AG04450 (cell line): Measurements from ENCODE around the gene NFATC2. TPM values are rescaled to one million over a fixed set of nuclear protein-coding genes. Genes with fewer than 3 reads are reported as not detected.
A peak's percentile ranks its signal among the peaks of the same experiment; 100 is the strongest.

Experiments
- CTCF ChIA-PET: fragments of 300-600, 350-600 bp; formaldehyde crosslinking; extraction: SDS; loops from one replicate; lab custom pipeline; 2022; ENCODE audit warnings: antibody characterized with exemption, inconsistent platforms; lab: Charles Lee
- POLR2A ChIA-PET: fragments of 350-600 bp; formaldehyde crosslinking; extraction: SDS; loops from one replicate; lab custom pipeline; 2021; ENCODE audit warnings: antibody characterized with exemption, inconsistent platforms; lab: Yijun Ruan, JAX
- DNase-seq: peaks from one replicate; pipeline ENCODE4 v3.0.0-alpha.2; 2011; ENCODE audit warnings: low read depth, low spot score
- H3K27ac ChIP-seq: one replicate; pipeline ENCODE4 v1.5.1; 2012; ENCODE audit warnings: low read depth, low read length, control low read depth
- H3K27me3 ChIP-seq: one replicate; pipeline ENCODE4 v1.6.0; 2012; ENCODE audit warnings: low read length; ENCODE audit not compliant: control insufficient read depth, insufficient read depth
- H3K4me3 ChIP-seq: 2 replicates; pipeline ENCODE4 v1.5.1; 2011; ENCODE audit warnings: mild to moderate bottlenecking, low read depth, low read length, control low read depth
- H3K9me3 ChIP-seq: 2 replicates; pipeline ENCODE4 v1.5.1; 2012; ENCODE audit warnings: low read length; ENCODE audit not compliant: control insufficient read depth, insufficient read depth
- CTCF ChIP-seq: IDR thresholded peaks from 2 replicates; pipeline ENCODE4 v1.5.1; 2011; ENCODE audit warnings: low read depth, low read length, control low read depth, inconsistent platforms
- polyA plus RNA-seq: library from polyadenylated mRNA; depleted of rRNA; stranded (reverse); fragments of >200 nt; gene quantifications from 2 replicates; pipeline ENCODE4 v1.2.3, GENCODE V29; 2011

Gene NFATC2
- polyA plus RNA-seq, 1 experiment = 0.07 TPM

- peak overlapping the region; percentile 28 for H3K4me3 ChIP-seq
- H3K27ac ChIP-seq = no peak overlapping the region
- no peaks in the 10 kb centered on the region for H3K27me3 ChIP-seq
- H3K9me3 ChIP-seq = no peaks in the 10 kb centered on the region
- CTCF ChIA-PET = interaction anchor here (0.6 kb wide), 1 partner anchor 767 kb away, joined by 3 read pairs; no protein-coding TSS in a partner anchor
- TF ChIP-seq CTCF = no peak
- POLR2A ChIA-PET = no interaction called here
- DNase-seq = no peak
Measured at GRCh38 chr20:51560550-51561307, 18.2 kb upstream of the NFATC2 start.

- POLR2A ChIA-PET = no interaction called here
- DNase-seq = no peak
Measured at GRCh38 chr20:51560042-51560441, 17.5 kb upstream of the NFATC2 start.

GRCh38 chr20:51554538-51555165 is 12.1 kb upstream of the NFATC2 start:
- Histone ChIP-seq H3K27ac (no peak overlapping the region), H3K9me3 (no peaks in the 10 kb centered on the region), H3K4me3 (no peak overlapping the region), H3K27me3 (no peaks in the 10 kb centered on the region)
- DNase-seq = no peak
- POLR2A ChIA-PET = interaction anchor here (0.7 kb wide), 1 partner anchor 158 kb away, joined by 3 read pairs; no protein-coding TSS in a partner anchor
- TF ChIP-seq CTCF = no peak
- CTCF ChIA-PET = interaction anchor here (1.1 kb wide), 1 partner anchor 574 kb away, joined by 3 read pairs; no protein-coding TSS in a partner anchor

More at GRCh38 chr20:51560042-51560441, 17.5 kb upstream of the NFATC2 start:
- Histone ChIP-seq H3K4me3 (no peak overlapping the region), H3K27me3 (no peaks in the 10 kb centered on the region), H3K9me3 (no peaks in the 10 kb centered on the region), H3K27ac (no peak overlapping the region)
- CTCF ChIA-PET = interaction anchor here (0.6 kb wide), 1 partner anchor 767 kb away, joined by 3 read pairs; no protein-coding TSS in a partner anchor
- TF ChIP-seq CTCF = no peak

GRCh38 chr20:51553897-51554486 is 11.5 kb upstream of the NFATC2 start:
- DNase-seq = no peak
- Histone ChIP-seq H3K9me3 (no peaks in the 10 kb centered on the region), H3K27ac (no peak overlapping the region), H3K4me3 (no peak overlapping the region), H3K27me3 (no peaks in the 10 kb centered on the region)
- no peak for TF ChIP-seq CTCF
- ChIA-PET CTCF (interaction anchor here (1.1 kb wide), 1 partner anchor 573 kb away, joined by 3 read pairs; no protein-coding TSS in a partner anchor), POLR2A (no interaction called here)
